Suppressor macrophage (primary cell): ENCODE measurements around the gene MEIS3.

Experiments
- DNase-seq, 4 experiments: peaks; one replicate each; pipeline ENCODE4 v3.0.0-alpha.2; 2020 to 2022
- total RNA-seq, 17 experiments: gene quantifications; one replicate each; lab custom pipeline; 2026; ENCODE audit warnings: mixed read lengths in 6 of 17, inconsistent platforms in 3 of 17; lab: John Stamatoyannopoulos, UW

The MEIS3 gene
- 0 to 2.4 (median 0.13) reads per million in 17 experiments for total RNA-seq

DNA sequence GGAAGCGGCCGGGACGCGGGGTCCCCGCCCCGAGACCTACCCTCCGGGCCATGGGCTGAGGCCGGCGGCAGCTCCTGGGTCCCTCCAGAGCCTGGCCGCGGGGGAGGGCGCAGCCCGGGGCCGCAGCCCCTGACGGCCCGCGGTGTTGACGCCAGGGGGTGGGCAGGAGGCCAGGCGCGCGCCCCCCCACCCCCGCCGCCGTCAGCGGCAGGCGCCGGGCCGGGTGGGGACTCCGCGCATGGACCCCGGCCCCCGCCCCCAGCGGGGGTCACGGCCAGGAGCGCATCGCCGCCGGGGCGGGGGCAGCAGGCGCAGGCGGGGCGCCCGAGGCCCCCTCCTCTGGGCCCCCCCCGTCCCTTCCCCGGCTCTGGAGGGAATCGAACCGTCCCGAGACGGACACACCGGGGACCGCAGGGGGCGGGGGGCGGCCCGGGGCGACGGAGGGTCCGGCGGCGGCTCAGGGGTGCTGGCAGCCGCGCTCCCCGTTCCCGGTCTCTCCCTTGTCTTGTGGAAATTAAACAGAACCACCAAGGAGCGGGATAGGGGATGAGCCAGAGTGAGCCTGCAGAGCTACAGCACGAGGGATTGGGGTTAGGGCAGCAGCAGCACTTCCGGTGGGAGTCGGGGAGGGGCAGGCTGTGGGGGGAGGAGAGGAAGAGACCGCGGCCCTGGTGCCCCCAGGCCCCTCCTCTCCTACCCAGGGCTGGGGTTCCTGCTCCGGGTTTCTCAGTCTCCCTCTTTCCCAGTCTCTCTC lies at the start of gene MEIS3:
Gene MEIS3, minus strand, starts transcription at position 498 of the 754 bp plus-strand sequence. Its CDS starts 446 bp downstream, at position 52.
- no peak for DNase-seq

DNA sequence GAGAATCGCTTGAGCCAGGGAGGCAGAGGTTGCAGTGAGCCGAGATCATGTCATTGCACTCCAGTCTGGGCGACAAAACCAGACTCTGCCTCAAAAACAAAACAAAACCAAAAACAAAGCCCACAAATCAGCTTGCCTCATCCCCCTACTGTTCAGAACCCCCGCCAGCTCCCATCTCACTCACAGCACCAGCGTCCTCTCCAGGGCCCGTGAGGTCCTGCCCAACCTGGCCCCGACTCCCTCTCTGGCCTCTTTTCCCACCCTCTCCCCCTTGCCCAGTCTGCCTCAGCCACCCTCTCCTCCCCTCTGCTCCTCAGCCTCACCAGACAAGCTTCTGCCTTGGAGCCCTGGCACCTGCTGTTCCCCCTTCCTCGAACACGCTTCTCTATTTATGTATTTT lies 48.6 kb upstream of the MEIS3 start:
- no peak for DNase-seq

DNA sequence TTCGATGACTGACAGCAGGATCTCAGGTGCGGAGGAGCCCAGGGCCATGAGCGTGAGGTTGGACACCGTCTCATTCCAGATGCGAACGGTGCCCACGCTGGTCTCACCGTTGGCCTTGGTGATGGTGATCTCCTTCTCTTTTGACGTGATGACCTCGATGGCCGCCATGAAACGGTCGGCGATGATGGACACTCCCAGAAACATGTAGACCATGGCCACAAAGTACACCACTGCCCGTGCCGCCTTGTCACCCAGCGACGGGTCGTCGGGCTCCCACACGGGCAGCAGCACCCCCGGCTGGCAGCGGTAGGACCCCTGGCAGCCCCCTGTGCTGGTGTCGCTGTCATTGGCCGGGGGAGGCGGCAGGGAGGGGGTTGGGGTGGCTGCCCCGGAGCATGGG lies 46.6 kb upstream of the MEIS3 start:
- DNase-seq, result no peak

DNA sequence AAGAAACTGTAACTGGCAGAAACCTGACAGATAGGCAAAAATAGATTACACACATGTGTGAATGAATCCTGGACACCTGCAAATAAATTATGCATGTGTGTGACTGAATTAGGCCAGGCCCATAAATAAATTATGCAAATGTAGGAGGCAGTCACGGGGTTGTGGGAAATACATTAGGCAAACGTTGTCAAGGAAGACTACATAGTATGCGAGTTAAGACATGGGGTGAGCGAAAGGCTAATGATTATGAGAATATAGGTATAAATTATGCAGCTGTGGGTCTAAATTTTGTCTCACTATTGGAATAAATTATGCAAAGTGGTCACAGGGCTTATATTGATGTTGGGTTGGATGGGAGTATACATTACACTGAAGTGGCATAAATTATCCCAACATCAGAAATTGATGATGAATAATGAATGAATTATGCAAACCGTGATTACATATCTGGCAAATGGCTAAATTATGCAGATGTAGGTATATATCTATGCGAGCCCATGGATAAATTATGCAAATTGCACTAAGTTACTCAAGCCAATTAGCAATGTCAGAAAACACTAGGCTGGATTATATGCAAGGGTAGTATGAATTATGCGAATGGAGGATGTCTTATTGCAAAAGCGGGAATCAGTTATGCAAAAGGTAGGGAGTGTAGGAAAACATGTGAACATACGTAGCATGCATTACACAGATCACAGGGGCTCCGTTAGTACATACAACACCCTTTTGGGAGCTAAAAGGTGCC lies 45.5 kb upstream of the MEIS3 start:
- DNase-seq, result no peak

DNA sequence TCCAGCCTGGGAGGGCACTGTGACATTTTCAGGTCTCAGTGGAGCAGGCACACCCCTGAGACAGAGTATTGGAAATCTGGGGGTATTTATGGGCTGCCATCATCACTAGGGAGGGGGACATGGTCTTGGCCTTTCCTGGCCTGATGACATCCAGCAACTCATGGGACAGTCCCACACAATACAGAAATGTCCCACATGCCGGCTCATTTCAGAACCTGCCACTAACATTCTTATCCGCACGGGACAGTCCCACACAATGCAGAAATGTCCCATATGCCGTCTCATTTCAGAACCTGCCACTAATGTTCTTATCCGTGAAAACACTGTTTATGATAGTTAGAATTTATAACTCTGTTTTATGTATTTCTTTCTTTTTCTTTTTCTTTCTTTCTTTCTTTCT lies 42.5 kb upstream of the MEIS3 start:
- no peak for DNase-seq

DNA sequence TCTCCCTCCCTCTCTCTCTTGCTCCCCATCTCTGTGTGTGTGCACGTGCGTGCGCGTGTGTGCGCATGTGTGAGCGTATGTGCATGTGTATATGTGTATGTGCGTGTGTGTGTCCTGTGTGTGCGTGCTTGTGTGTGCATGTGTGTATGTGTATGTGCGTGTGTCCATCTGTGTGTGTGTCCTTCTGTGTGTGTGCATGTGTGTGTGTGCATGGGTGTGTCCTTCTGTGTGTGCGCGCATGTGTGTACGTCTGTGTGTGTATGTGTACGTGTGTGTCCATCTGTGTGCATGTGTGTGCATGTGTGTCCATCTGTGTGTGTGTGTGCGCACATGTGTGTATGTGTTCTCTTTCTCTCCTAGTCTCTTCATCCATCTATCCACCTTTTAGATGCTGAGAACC lies 40.1 kb upstream of the MEIS3 start:
- DNase-seq, result no peak

DNA sequence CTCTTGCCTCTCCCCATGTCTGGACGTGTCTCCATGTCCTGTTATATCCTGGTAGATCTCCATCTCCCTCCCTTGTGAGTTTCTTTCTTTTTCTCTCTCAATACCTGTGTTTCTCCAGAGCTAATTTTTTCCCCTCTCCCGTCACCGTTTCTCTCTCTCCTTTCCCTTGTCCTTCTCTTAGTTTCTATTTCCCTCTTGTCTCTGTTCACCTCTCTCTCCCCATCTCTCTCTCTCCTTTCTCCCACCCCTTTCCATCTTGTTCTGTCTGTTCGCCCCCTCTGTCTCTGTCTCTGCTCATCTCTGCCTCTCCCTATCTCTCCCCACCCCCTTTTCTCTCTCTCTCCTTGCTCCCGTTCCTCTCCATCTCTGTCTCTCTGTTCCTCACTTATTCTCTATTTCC lies 39.3 kb upstream of the MEIS3 start:
- DNase-seq, result no peak

DNA sequence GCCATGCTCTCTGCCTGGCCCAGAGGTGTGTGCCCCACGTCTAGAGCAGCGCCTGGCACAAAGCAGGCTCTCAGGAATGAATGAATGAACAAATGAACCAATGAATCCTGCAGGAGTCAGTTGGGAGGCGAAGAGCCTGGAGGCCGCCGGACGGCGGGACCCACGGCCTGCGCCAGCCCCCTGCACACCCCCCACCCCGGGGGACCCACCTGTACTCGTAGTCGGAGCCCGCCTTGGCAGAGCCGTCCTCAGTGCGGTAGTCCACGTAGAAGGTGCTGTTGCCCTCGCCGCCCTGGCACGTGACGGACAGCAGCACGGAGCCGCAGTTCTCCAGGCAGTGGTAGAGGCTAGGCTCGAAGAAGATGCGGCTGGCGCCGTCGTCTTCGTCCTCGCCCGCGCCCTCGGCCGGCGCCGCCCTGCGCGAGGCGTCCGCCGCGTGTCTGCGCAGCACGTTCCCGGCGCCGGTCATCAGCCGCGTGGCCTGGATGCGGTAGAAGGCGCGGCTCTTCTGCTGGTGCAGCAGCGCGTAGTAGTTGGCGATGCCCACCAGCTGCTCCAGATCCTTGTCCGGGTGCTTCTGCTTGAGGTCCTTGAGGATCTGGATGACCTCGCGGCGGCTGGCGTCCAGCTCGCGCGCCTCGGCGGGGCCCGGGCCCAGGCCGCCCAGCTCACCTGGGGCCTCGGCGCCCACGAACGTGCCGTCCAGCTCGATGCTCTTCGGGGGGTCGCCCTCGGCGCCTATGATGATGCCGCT lies 37.6 kb upstream of the MEIS3 start:
- DNase-seq, result no peak

DNA sequence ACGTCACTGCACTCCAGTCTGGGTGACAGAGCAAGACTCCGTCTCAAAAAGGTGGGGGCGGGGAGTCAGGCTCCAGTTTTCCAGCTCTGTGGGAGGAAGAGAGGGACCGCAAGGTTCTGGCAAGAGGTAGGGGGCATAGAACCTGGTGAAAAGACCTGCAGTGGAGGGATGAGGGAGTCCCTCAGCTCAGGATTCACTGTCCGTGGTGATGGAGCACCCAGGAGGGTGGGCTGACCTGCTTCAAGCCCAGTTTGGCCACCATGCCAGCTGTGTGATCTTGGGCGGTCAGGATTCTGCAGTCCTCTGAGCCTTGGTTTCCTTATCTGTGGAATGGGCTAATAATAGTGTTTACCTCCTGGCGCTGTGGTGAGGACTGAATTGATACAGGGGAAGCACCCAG lies 31.2 kb upstream of the MEIS3 start:
- no peak for DNase-seq

DNA sequence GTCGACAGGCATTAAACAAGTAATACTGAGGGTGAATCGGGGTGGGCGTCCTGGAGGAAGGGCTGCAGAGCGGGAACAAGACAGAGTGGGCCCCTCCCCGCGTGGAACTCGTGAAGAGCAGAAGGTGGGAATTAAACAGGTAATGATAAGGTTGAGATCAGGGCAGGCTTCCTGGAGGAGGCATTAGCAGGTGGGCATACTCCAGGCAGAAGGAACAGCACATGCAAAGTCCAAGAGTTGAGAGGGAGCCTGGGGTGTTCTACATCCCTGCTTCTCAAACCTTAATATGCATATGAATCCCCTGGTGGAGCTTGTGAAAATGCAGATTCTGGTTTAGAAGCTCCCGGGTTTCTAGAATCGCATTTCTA lies 29.0 kb upstream of the MEIS3 start:
- DNase-seq, result no peak

DNA sequence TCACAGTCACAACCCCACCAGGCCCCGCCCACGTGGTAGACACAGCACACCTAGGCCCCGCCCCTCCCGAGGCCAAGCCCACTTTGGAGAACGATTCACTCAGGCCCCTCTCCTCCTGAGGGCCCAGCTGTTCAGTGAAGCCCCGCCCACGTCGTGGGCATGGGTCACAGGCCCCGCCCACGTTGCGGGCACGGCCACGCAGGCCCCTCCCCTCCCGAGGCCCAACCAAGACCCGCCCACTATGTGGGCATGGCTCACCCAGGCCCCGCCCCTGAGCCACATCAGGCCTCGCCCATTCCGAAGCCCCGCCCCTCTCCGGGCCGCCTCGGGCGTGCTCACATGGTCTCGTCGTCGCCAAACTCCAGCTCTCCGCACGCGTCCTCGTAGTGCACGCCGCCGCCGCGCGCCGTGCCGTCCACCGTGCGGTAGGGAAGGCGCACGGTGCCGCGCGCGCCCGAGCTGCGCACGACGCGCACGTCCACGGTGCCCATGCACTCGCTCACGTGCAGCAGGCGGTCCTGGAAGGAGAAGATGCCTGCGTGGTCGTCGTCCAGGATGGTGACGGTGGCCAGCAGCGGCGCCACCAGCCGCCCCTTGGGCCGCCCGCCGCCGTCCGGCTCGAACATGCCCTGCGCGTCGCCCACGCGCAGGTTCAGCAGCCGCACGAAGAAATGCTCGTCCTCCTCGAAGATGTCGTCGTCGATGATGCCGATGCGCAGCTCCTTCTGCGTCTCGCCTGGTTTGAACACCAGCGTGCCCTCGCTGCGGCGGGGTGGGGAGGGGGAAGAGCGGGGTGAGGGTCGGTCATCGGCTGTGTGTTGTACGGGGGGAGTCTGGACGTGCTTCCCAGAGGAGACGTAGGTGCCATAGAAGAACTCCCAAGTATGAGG lies 28.4 kb upstream of the MEIS3 start:
- peak; percentile 51 to 66 (median 56) for DNase-seq

DNA sequence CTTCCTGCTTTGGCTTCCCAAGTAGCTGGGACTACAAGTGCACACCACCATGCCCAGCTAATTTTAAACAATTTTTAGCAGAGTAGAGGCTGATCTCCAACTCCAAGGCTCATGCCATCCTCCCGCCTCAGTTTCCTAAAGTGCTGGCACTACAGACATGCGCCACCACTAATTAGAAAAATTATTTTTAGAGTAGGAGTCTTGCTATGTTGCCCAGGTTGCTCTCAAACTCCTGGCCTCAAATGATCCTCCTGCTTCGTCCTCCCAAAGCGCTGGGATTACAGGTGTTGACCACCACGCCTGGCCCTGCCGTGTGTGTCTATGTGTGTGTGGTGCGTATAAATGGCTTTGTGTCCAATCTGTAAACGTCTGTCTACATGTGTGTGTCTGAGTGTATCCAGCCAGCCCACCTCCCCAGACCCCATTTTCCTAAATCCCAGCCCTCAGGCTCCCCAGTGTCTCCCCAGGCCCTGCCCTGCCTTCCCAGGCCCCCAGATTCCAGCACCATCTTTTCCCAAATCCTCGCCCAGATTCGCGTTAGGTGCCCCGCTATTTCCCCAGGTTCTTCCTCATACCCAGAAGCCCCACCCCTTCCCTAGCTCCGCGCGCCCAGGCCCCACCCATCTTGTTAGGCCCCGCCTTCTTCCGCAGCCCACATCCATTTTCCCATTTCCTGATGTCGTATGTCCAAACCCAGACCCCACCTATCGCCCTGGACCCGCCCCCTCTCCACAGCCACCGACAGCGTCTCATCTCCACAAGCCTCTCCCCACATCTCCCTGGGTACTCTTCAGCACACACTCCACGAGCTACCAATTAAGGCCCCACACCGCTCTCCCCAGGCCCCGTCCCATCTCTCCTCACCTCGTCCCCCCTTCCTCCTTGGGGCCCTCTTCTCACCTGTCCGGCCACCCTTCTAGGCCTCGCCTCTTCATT lies 27.5 kb upstream of the MEIS3 start:
- DNase-seq, result peak in 3 of 4 experiments; percentile 23 to 48 (median 34)

DNA sequence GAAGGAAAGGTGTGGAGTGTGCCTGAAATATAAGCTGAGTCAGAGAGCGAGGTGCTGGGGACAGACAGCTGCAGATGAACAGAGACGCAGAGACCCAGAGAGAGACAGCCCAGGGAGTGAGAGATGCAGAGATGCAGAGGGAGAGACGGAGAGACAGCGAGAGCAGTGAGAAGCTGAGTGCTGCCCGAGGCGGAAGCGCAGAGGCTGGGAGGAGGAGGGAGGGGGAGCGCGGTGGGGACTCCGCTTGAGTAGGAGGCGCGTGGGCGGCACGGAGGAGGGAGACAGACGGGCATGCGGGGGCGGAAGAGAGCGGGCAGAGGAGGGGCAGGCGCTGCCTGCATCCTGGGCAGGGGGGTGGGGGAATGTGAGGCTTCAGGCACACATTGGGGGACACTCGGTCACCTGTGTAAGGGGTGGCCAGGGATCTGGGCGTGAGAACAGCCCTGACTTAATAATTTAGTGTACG lies 26.6 kb upstream of the MEIS3 start:
- peak in 3 of 4 experiments; percentile 22 to 61 (median 53) for DNase-seq

DNA sequence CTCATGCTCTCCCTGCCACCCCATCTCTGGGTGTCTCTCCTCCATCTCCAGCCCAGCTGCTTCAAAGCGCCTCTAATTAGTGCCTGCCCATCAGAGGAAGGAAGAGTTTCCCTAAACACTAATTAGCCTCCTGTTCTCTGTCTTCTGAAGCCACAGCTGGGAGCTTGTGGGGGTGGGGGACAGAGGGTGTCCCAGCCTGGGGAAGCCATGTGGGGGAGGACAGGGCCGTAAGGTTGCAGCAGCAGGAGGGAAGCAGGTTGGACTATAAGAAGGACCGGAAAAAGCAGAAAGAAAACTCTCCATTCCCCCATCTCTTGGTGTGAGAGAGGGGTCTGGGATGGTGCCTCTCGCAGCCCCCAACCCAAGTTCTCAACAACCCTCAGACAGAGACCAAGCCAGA lies 26.2 kb upstream of the MEIS3 start:
- DNase-seq, result no peak

DNA sequence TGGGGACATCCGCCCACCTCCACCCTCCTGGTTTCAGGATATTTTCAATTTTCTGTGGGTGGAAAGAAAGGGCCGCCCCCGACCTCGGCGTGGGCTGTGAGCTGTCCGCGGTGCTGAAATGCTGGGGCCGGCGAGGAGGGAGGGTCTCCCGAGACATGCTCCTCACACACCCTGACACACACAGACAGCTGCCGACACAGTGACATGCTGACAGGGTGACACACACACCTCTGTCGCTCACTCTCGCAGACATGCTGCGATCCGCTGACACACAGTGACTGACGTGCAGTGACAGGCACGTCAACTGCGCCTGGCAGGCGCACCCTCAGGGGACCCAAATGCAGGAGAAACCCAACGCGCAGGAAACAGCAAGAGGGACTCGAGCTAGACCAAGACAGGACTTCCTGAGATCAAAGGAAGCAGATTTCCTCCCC lies 25.1 kb upstream of the MEIS3 start:
- DNase-seq, result no peak

DNA sequence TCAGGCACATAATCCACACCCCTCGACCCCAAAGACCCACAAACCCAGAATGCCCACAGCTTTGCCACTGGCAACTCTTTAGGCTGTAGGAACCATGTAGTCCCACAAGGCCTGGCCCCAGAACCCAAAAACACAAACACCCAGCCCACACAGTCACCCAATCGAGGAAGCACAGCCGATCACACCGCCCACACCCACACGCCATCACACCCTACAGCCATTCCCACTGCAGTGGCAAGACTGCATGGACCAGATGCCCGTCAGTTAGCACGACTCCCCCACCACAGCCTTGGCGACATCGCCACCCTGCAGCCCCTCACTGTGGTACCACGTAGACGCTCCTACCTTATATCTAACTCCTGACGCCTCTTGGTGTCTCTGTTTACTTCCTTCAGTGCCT lies 24.0 kb upstream of the MEIS3 start:
- DNase-seq, result peak in 1 of 4 experiments; percentile 45

DNA sequence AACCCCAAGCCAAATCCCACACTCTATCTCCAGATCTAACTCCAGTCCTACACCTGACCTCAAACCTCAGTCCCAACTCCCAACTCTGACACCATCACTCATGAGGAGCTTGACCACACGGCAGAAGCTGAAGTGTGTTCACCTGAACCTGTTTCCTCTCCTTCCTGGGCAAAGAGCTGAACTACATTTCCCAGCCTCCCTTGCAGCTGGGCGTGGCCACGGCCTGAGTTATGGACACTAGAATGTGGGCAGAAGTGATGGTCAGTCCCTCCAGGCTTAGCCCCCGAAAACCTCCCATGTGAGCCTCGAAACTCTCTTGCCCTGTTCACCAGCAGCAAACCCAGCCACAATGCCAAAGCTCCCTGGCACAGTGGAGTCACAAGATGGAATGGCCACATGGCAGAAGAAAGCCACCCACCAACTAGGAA lies 19.5 kb upstream of the MEIS3 start:
- DNase-seq, result no peak

DNA sequence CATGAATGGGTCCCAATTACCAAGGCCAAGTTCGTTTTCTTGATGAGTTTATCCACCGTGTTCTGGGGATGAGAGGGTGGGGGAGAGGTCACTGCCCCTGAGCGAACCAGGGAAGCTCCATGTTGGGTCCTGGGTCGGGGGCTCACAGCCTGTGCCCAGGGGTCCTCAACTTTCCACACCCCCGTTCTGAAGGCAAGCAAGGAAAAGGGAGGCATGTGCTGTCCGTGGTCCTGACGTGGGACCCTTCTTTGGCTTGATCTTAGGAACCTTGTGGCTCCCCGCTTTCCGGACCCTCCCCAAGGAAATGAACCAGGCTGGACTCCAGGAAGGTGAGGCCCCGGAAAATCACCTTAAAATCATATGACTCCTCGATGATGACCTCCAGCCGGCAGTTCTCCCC lies 18.2 kb upstream of the MEIS3 start:
- no peak for DNase-seq

DNA sequence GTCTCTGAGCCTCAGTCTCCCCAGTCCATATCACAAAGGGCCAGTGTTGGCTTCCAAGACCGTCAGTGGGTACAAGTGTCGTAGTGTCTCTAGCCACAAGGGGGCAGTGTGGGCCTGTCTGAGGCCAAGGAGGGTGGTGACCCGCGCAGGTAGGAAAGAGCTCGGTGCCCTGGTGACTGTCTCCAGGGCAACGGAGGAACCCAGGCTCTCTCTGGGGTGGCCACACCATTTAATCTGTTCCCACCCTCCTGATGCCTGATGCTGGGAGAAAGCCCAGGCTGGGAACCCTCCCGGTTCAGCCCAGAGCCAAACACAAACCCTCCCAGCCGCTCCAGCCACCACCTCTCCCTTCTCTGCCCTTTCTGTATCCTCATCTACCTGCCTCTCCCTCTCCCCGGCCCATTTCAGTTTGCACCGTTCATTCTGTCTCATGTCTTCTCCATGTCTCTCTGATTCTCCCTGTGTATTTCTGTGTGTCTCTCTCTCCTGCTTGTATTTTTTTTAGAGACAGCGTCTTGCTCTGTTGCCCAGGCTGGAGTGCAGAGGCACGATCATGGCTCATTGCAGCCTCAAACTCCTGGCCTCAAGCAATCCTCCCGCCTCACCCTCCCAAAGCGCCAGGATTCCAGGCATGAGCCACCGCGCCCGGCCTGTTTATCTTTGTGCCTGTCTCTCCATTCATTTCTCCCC lies 17.5 kb upstream of the MEIS3 start:
- DNase-seq, result peak; percentile 72 to 88 (median 84)

DNA sequence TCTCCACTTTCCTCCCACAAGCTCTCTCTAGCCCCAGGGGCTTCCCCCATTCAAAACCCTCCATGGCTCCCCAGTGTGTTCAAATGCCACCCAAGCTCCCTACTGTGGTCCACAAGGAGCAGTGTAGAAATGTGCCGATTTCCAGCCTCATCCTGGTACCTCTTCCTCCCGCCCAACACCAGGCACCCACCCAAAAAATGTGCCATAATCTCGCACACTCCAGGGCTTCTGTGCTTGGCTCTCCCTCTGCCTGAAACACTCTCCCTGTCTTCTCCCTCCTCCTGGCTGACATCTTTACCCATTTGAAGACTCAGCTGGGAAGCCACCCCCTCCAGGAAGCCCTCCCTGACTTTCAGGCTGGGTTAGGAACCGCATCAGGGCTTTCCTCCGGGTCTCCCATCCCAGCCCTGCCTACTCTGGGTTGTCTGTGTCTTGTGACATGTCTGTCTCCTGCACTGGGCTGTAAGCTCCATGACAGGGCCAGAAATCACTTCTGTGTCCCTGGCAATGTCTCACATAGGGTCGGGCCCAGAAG lies 16.6 kb upstream of the MEIS3 start:
- DNase-seq, result no peak
